H9 (cell line): Measurements from ENCODE around the gene MALT1. TPM values are rescaled to one million over a fixed set of nuclear protein-coding genes. Genes with fewer than 3 reads are reported as not detected.

Experiments
- DNase-seq: peaks from one replicate; pipeline ENCODE4 v3.0.0-alpha.2; 2017
- H2AFZ ChIP-seq: one replicate; pipeline ENCODE4 v1.6.1; 2013; ENCODE audit warnings: mild to moderate bottlenecking, low read length, control low read depth, moderate library complexity
- H2AK5ac ChIP-seq: 2 replicates; pipeline ENCODE4 v1.6.1; 2013; ENCODE audit warnings: low read length, control low read depth, mixed read lengths; ENCODE audit not compliant: insufficient read length
- H2BK120ac ChIP-seq: one replicate; pipeline ENCODE4 v1.6.1; 2013; ENCODE audit warnings: low read depth, mild to moderate bottlenecking, low read length, control low read depth, inconsistent platforms; ENCODE audit not compliant: poor library complexity, severe bottlenecking
- H2BK12ac ChIP-seq: 2 replicates; pipeline ENCODE4 v1.6.1; 2013; ENCODE audit warnings: low read length, control low read depth, mixed read lengths, low read depth; ENCODE audit not compliant: insufficient read length
- H2BK15ac ChIP-seq: 2 replicates; pipeline ENCODE4 v1.6.1; 2013; ENCODE audit warnings: low read depth, low read length, control low read depth
- H2BK20ac ChIP-seq: one replicate; pipeline ENCODE4 v1.6.1; 2013; ENCODE audit warnings: low read depth, mild to moderate bottlenecking, low read length, control low read depth, inconsistent platforms; ENCODE audit not compliant: poor library complexity, severe bottlenecking
- H2BK5ac ChIP-seq: 2 replicates; pipeline ENCODE4 v1.6.1; 2013; ENCODE audit warnings: low read length, control low read depth, mixed read lengths; ENCODE audit not compliant: insufficient read length
- H3K14ac ChIP-seq: 2 replicates; pipeline ENCODE4 v1.6.1; 2013; ENCODE audit warnings: low read length, control low read depth; ENCODE audit not compliant: insufficient read depth
- H3K18ac ChIP-seq: 2 replicates; pipeline ENCODE4 v1.6.1; 2013; ENCODE audit warnings: low read depth, mild to moderate bottlenecking, mixed read lengths, low read length, control low read depth; ENCODE audit not compliant: insufficient read length
- H3K23ac ChIP-seq: 2 replicates; pipeline ENCODE4 v1.6.1; 2013; ENCODE audit warnings: low read length, control low read depth, mixed read lengths, low read depth; ENCODE audit not compliant: insufficient read length
- H3K23me2 ChIP-seq: 2 replicates; pipeline ENCODE4 v1.6.1; 2013; ENCODE audit warnings: low read depth, mild to moderate bottlenecking, mixed read lengths, low read length, control low read depth; ENCODE audit not compliant: insufficient read length, poor library complexity, severe bottlenecking
- H3K27ac ChIP-seq: 2 replicates; pipeline ENCODE4 v1.5.1; 2013; ENCODE audit warnings: low read length, control low read depth, mixed read lengths, low read depth; ENCODE audit not compliant: insufficient read length
- H3K27me3 ChIP-seq: 2 replicates; pipeline ENCODE4 v1.6.1; 2013; ENCODE audit warnings: low read length, control low read depth, inconsistent platforms; ENCODE audit not compliant: insufficient read depth
- H3K4ac ChIP-seq: 2 replicates; pipeline ENCODE4 v1.6.1; 2013; ENCODE audit warnings: low read depth, mild to moderate bottlenecking, control low read depth, inconsistent platforms, low read length, moderate library complexity
- H3K4me1 ChIP-seq: 2 replicates; pipeline ENCODE4 v1.6.1; 2013; ENCODE audit warnings: low read length, control low read depth, inconsistent platforms; ENCODE audit not compliant: insufficient read depth
- H3K4me2 ChIP-seq: 2 replicates; pipeline ENCODE4 v1.6.1; 2013; ENCODE audit warnings: low read length, control low read depth, mixed read lengths; ENCODE audit not compliant: insufficient read length, insufficient read depth
- H3K56ac ChIP-seq: 2 replicates; pipeline ENCODE4 v1.6.1; 2013; ENCODE audit warnings: low read depth, mild to moderate bottlenecking, mixed read lengths, low read length, control low read depth; ENCODE audit not compliant: insufficient read length
- H3K79me1 ChIP-seq: 2 replicates; pipeline ENCODE4 v1.6.1; 2013; ENCODE audit warnings: low read depth, mild to moderate bottlenecking, moderate library complexity, low read length, control low read depth, inconsistent platforms; ENCODE audit not compliant: insufficient read depth, poor library complexity, severe bottlenecking
- H3K79me2 ChIP-seq: 2 replicates; pipeline ENCODE4 v1.6.1; 2013; ENCODE audit warnings: low read length, control low read depth, inconsistent platforms; ENCODE audit not compliant: insufficient read depth
- H3K9ac ChIP-seq: 2 replicates; pipeline ENCODE4 v1.6.1; 2013; ENCODE audit warnings: low read length, control low read depth, mixed read lengths; ENCODE audit not compliant: insufficient read length; ENCODE audit errors: extremely low read depth
- H3K9me3 ChIP-seq: one replicate; pipeline ENCODE4 v1.6.1; 2013; ENCODE audit warnings: low read depth, low read length, inconsistent platforms; ENCODE audit not compliant: control insufficient read depth
- H3T11ph ChIP-seq: one replicate; pipeline ENCODE4 v1.6.1; 2013; ENCODE audit warnings: mild to moderate bottlenecking, low read length, control low read depth, inconsistent platforms
- H4K20me1 ChIP-seq: one replicate; pipeline ENCODE4 v1.6.1; 2013; ENCODE audit not compliant: control insufficient read depth, insufficient read length, insufficient read depth
- H4K5ac ChIP-seq: 2 replicates; pipeline ENCODE4 v1.6.1; 2013; ENCODE audit warnings: low read depth, mild to moderate bottlenecking, mixed read lengths, low read length, control low read depth; ENCODE audit not compliant: insufficient read length
- H4K8ac ChIP-seq: replicated peaks from 2 replicates; pipeline ENCODE4 v1.6.1; 2013; ENCODE audit warnings: low read length, control low read depth, mixed read lengths, low read depth; ENCODE audit not compliant: insufficient read length
- H4K91ac ChIP-seq: 2 replicates; pipeline ENCODE4 v1.6.1; 2013; ENCODE audit warnings: low read depth, mild to moderate bottlenecking, moderate library complexity, mixed read lengths, low read length, control low read depth; ENCODE audit not compliant: insufficient read length
- H3K27ac Mint-ChIP-seq, 3 experiments: 2 replicates in 2 of 3; 3 replicates in 1 of 3; pipeline ENCODE4 v1.8.0; 2020 to 2021; ENCODE audit warnings: mixed read lengths in 3 of 3, mild to moderate bottlenecking in 1 of 3, moderate library complexity in 1 of 3
- H3K27me3 Mint-ChIP-seq: 2 replicates; pipeline ENCODE4 v1.8.0; 2021; ENCODE audit warnings: low read depth, mild to moderate bottlenecking, moderate library complexity, mixed read lengths
- H3K36me3 Mint-ChIP-seq, 3 experiments: 2 replicates in 2 of 3; 3 replicates in 1 of 3; pipeline ENCODE4 v1.8.0; 2020 to 2021; ENCODE audit warnings: low read depth in 3 of 3, mixed read lengths in 3 of 3; ENCODE audit not compliant: insufficient read depth in 1 of 3
- H3K4me1 Mint-ChIP-seq, 2 experiments: 2 replicates each; pipeline ENCODE4 v1.8.0; 2020; ENCODE audit warnings: mixed read lengths in 2 of 2
- H3K4me3 Mint-ChIP-seq, 2 experiments: 2 replicates in 1 of 2; 3 replicates in 1 of 2; pipeline ENCODE4 v1.8.0; 2020 to 2021; ENCODE audit warnings: mild to moderate bottlenecking in 2 of 2, mixed read lengths in 2 of 2, moderate library complexity in 1 of 2
- H3K9me3 Mint-ChIP-seq, 2 experiments: 2 replicates in 1 of 2; 3 replicates in 1 of 2; pipeline ENCODE4 v1.8.0; 2020; ENCODE audit warnings: mild to moderate bottlenecking in 2 of 2, mixed read lengths in 2 of 2, moderate library complexity in 1 of 2
- CTCF ChIP-seq: fragments of 200-600 bp; sonication (generic); conservative IDR thresholded peaks from 3 replicates; pipeline ENCODE4 v1.8.0; 2021; ENCODE audit warnings: antibody characterized with exemption, mild to moderate bottlenecking
- WGBS: extraction: QIAGEN DNeasy Blood & Tissue Kit; methylation state at CpG from one replicate; pipeline ENCODE4 v1.1.7; 2013; ENCODE audit warnings: missing lambda C conversion rate, low lambda C conversion rate, mixed read lengths; ENCODE audit not compliant: insufficient read length; ENCODE audit errors: extremely low coverage; 5-methylcytosine and 5-hydroxymethylcytosine counted together
- total RNA-seq: library from RNA; stranded (reverse); gene quantifications from 2 replicates; pipeline ENCODE4 v1.2.1, GENCODE V29; 2021

Gene MALT1
- total RNA-seq, 1 experiment from 2014 or later = 18.1 TPM

GRCh38 chr18:58779529-58779928 lies 108.3 kb downstream of the MALT1 start:
- Histone ChIP-seq H2AK5ac (no peak overlapping the region), H3K79me2 (no peaks in the 10 kb centered on the region), H3K27me3 (no peaks in the 10 kb centered on the region), H2BK12ac (no peak overlapping the region), H3K14ac (no peak overlapping the region), H2BK120ac (no peak overlapping the region), H3K9me3 (no peaks in the 10 kb centered on the region), H3K4me2 (no peak overlapping the region), H3K79me1 (no peaks in the 10 kb centered on the region), H4K20me1 (no peaks in the 10 kb centered on the region), H2BK20ac (no peak overlapping the region), H2AFZ (no peak overlapping the region), H3K4ac (no peak overlapping the region), H2BK5ac (no peak overlapping the region), H3T11ph (no peak overlapping the region), H3K9ac (no peak overlapping the region), H3K4me1 (no peaks in the 10 kb centered on the region), H4K91ac (no peak overlapping the region), H2BK15ac (no peak overlapping the region), H3K23ac (no peak overlapping the region), H3K23me2 (no peaks in the 10 kb centered on the region), H3K18ac (no peak overlapping the region), H3K56ac (no peak overlapping the region), H3K27ac (no peak overlapping the region), H4K8ac (no peak overlapping the region), H4K5ac (no peak overlapping the region)
- peaks cover 24 to 26% of the 10 kb centered on the region in 2 experiments for H3K4me1 Mint-ChIP-seq
- no peaks in the 10 kb centered on the region; a peak in 1 of 7 replicates for H3K36me3 Mint-ChIP-seq
- H3K27ac Mint-ChIP-seq = no peak overlapping the region
- WGBS = no CpG with 5 or more reads among the region's 6 CpGs
- no peak for TF ChIP-seq CTCF
- H3K9me3 Mint-ChIP-seq = no peaks in the 10 kb centered on the region; a peak in 1 of 5 replicates
- H3K27me3 Mint-ChIP-seq = no peaks in the 10 kb centered on the region
- no peak for DNase-seq
- no peak overlapping the region for H3K4me3 Mint-ChIP-seq
